HL-60/S4 treated with phorbol 12-myristate 13-acetate at 8.2 ng/mL for 4 days and 3 days (cell line): ENCODE results near the gene UBE2O.
"Not testable (repeated sequence)": the region's sequence is repeated elsewhere in the genome, so short reads cannot be mapped to it uniquely, and the experiment has no call there.

Experiments used
- in situ Hi-C: fragments of 300-500 bp; cut with MboI; formaldehyde crosslinking; loops from 2 replicates; pipeline ENCODE4 v1.15.0; 2022; ENCODE audit warnings: low sequenced_read_pairs

The UBE2O gene

DNA sequence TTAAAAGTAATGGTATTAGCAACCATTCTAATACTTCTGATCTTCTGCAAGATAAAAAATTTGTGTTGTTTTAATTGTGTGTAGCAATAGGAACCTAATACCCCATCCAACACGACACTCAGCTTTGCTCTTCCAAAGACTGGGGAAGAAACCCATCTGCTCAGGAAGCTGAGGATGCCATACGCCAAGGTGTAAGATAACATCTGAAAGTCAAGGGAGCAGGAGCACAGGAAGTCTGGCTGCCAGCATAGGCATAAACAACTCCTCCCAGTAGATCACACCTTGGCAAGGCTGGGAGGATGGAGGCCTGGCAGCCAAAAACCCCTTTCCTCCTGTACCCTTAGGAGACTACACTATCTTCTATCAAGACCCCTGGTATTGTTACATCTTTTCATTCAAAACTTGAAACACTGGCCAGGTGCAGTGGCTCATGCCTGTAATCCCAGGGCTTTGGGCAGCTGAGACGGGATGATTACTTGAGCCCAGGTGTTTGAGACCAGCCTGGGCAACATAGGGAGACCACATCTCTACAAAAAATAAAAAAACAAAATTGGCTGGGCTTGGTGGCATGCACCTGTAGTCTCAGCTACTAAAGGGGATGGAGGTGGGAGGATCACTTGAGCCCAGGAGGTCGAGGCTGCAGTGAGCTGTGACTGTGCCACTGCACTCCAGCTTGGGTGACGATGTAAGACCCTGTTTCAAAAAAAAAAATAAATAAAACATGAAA, 74.2 kb downstream of the UBE2O start:
- in situ Hi-C loops, result no loop called here

DNA sequence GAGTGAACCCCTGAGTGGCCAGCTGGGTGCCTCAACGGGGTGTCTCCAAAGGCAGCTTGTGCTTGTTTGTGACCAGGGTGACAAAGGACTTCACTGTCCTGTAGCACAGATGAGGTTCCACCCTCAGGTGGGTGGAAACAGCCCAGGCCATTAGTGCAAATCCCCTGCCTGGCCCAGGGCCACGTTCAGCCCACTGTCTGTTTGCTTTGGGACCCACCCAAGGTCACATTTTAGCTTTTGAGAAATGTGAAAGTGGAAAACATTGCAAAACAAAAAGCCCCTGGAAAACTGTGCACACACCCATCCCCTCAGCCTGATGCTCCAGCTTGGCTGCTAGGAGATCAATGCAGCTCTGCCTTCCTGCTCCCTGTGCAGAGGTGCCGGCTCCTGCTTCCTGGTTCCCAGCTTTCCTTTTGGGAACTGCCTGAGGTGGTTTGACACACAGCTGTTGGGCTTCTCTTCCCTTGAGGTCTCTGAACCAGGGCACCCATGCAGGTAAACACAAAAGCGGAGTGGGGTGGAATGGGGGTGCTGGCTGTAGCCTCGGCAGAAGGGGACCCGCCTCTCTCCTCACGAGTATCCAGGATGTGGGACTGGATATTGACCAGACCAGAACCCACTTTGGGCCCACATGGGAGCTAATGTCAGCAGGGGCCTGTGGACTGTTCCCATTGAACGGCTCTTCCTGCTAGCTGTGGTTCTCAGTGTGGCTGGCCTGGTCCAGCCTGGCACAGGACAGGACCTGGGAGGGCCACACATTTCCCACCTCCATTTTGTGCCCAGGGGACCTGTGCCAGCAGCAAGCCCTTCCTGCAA, 76.4 kb downstream of the UBE2O start:
- in situ Hi-C loops, result no loop called here

DNA sequence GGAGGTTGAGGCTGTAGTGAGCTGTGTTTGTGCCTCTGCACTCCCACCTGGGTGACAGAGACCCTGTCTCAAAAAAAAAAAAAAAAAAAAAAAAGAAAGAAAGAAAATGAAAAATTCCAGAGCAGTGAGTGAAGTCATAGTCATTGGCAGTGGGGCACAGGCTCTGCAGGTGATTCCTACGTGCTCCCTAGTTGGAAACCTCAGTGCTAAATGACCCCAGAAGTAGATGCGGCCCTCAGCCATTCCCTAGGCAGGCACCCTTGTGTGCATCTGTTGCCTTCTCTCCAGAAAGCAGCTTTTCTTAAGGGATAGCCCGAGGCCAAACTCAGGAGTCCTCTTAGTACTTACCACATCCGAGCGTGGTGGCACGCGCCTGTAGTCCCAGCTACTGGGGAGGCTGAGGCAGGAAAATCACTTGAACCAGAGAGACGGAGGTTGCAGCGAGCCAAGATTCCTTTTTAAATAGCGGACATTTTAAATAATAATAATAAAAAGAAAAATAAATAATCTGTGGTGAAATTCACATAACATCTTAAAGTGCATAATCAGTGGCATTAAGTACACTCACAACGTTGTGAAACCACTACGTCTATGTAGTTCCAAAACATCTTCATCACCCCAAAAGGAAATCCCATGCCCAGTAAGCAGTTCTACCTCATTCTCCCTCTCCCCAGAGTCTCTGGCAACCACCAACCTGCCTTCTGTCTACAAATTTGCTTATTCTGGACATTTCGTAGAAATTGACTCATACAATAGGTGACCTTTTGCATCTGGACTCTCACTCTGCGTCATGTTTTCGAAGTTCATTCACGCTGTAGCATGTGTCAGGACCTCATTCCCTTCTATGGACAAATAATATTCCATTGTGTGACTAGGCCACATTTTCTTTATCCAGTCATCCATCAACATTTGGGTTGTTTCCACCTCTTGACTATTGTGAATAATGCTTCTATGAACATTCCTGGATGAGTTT, 81.0 kb downstream of the UBE2O start:
- in situ Hi-C loops, result no loop called here

DNA sequence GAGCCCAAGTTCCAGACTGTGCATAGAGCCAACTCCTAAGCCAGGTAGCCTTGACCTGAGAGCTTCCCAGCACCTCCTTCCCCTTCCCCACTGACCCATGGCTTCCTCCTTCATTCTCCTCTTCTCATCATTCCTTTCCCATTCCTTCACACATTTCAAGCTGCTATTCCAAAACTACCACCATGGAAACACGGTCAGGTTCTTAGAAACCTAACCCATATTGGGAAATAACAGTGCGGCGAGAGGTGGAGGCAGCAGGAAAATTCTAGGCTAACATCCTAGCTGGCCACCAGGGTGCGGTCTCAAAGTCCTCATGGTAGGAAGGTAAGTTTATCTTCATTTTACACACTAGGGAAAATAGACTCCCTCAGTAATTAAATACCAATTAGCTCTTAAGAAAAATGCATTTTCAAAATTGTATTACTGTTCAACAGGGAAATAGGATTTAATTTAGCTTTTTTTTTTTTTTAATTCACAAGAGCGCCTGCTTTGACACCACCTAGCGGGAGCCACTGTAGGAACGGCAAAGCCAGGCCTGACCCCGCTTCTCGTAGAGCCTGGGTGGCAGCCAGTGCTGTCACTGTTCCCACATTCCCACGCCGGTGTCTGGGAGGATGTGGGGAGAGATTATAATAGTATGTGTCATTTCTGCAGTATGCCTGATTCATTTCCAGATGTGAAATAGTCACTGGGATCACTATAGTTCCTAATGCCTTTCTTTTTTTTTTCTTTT, 82.5 kb downstream of the UBE2O start:
- in situ Hi-C loops, result no loop called here

- in situ Hi-C loops, result no loop called here
These were observed 83.1 kb downstream of the UBE2O start for GRCh38 chr17:76369804-76370203.

GRCh38 chr17:76369379-76369778, 83.6 kb downstream of the UBE2O start:
- in situ Hi-C loops, result no loop called here

GRCh38 chr17:76368545-76368944, 84.4 kb downstream of the UBE2O start:
- in situ Hi-C loops, result no loop called here

- in situ Hi-C loops, result no loop called here
These were observed 85.3 kb downstream of the UBE2O start for GRCh38 chr17:76367642-76368041.

GRCh38 chr17:76366247-76366646, 86.7 kb downstream of the UBE2O start:
- in situ Hi-C loops, result no loop called here

GRCh38 chr17:76365256-76365903, 87.6 kb downstream of the UBE2O start:
- in situ Hi-C loops, result no loop called here

GRCh38 chr17:76363107-76363842, 89.7 kb downstream of the UBE2O start:
- in situ Hi-C loops, result no loop called here

GRCh38 chr17:76360461-76360860, 92.5 kb downstream of the UBE2O start:
- in situ Hi-C loops, result no loop called here

DNA sequence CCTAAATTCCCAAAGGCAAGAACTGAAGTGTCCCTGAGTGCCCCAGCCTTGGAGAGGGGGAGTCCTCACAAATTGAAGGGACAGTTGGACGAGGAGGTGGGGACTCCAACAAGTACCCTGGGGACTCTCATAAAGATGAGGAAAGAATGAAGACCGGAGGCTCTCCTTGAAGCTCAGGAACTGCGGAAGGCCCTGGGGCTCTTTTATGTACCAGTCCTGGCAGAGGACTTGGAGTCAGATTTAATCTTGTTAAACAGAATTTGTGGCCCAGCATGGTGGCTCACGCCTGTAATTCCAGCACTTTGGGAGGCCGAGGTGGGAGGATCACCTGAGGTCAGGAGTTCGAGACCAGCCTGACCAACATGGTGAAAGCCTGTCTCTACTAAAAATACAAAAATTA, 93.2 kb downstream of the UBE2O start:
- in situ Hi-C loops, result not testable (repeated sequence)

GRCh38 chr17:76359375-76359774, 93.6 kb downstream of the UBE2O start:
- in situ Hi-C loops, result no loop called here

DNA sequence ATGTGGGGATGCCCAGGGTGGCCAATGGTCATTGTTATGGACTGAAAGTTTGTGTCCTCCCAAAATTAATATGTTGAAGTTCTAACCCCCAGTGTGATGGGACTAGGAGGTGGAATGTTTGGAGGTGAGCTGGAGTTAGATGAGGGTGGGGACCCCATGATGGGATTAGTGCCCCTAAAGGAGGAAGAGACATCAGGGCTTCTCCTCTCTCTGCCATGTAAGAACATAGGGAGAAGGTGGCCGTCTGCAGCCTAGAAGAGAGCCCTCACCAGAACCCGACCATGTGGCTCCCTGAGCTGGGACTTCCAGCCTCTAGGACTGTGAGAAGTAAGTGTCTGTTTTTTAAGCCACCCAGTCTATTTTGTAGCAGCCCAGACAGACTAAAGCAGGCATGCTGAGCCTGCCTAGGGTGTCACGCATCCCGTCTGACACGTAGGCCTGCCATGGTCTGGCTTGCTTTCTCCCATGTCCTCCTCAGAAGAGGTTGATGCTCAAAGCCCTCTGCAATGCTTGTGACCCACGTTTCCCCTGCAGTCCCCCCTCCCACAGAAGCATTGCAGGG, 95.3 kb downstream of the UBE2O start:
- in situ Hi-C loops, result no loop called here

GRCh38 chr17:76356803-76357456, 96.0 kb downstream of the UBE2O start:
- in situ Hi-C loops, result no loop called here

- in situ Hi-C loops, result no loop called here
These were observed 98.1 kb downstream of the UBE2O start for GRCh38 chr17:76354747-76355310.

GRCh38 chr17:76354317-76354729, 98.6 kb downstream of the UBE2O start:
- in situ Hi-C loops, result no loop called here
